Measurements from ENCODE around the gene BSDC1.

GRCh38 chr1:32361308-32361673 is 33.0 kb downstream of the BSDC1 start:
- TF ChIP-seq CTCF (IDR thresholded peaks at IDR 0.05 in 8 of 11, conservative IDR thresholded peaks at IDR 0.05 in 3 of 11) (no peak), POLR2A (IDR thresholded peaks at IDR 0.05) (no peak), POLR2AphosphoS5 (IDR thresholded peaks at IDR 0.05) (peak in 2 of 3 donors; percentile 42 to 59)
